Fibroblast of upper back skin (primary cell): ENCODE results near the gene FEM1A.
"Not testable (repeated sequence)": the region's sequence is repeated elsewhere in the genome, so short reads cannot be mapped to it uniquely, and the experiment has no call there.

Experiments used
- DNase-seq: peaks from one replicate; pipeline ENCODE4 v3.0.0-alpha.2; 2013

FEM1A gene

GRCh38 chr19:4774136-4774535, 17.4 kb upstream of the FEM1A start:
- DNase-seq, result no peak

GRCh38 chr19:4775627-4776152, 15.8 kb upstream of the FEM1A start:
- no peak for DNase-seq

GRCh38 chr19:4776436-4777211, 14.9 kb upstream of the FEM1A start:
- DNase-seq, result no peak

DNA sequence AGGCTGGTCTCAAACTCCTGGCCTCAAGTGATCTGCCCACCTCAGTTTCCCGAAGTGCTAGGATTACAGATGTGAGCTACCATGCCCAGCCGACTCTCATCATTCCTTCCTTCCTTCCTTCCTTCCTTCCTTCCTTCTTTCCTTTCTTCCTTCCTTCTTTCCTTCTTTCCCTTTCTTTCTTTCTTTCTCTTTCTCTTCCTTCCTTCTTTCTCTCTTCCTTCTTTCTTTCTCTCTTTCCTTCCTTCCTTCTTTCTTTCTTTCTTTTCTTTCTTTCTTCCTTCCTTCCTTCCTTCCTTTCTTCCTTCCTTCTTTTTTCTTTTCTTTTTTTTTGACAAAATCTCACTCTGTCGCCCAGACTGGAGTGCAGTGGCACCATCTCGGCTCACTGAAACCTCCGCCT, 13.4 kb upstream of the FEM1A start:
- DNase-seq, result not testable (repeated sequence)

DNA sequence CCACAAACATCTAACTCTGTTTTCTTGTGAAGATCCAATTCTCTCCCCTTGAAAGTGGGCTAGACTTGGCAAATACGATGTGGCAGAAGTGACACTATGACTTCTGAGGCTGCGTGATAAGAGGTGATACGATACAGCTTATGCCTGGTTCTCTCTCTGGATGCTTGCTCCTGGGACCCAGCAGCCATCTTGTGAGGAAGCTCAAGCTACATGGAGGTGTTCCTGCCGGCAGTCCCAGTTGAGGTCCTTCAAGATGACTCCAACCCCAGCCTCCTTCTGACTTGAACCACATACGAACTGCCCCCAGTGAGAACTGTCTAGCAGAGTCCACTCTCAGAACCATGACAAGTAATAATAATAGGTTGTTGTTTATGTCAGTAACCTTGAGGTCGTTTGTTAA, 10.7 kb upstream of the FEM1A start:
- DNase-seq, result no peak

DNA sequence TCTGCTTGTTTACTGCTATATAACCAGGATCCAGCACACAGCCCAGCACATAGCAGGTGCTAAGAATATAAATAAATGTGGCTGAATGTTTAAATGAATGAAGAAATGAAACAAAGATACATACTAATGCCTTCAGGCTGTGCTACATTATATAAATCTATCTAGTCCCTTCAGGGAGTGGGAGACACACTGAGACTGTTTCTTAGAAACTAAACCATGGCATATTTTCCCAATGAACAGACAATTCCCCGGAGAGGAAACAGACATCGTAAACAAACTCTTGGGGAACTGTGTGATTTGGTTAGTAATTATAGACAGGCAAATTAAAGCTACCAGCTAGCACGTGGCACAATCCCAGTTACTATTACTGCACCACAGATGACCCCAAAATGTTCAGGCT, 9.7 kb upstream of the FEM1A start:
- no peak for DNase-seq

GRCh38 chr19:4786412-4787016, 5.0 kb upstream of the FEM1A start:
- DNase-seq, result not testable (repeated sequence)

- not testable (repeated sequence) for DNase-seq
Measured at GRCh38 chr19:4792019-4792865, 708 bp downstream of the FEM1A start.

GRCh38 chr19:4792866-4793195, 1.3 kb downstream of the FEM1A start:
- not testable (repeated sequence) for DNase-seq

GRCh38 chr19:4793278-4793677, 1.7 kb downstream of the FEM1A start:
- DNase-seq, result not testable (repeated sequence)

DNA sequence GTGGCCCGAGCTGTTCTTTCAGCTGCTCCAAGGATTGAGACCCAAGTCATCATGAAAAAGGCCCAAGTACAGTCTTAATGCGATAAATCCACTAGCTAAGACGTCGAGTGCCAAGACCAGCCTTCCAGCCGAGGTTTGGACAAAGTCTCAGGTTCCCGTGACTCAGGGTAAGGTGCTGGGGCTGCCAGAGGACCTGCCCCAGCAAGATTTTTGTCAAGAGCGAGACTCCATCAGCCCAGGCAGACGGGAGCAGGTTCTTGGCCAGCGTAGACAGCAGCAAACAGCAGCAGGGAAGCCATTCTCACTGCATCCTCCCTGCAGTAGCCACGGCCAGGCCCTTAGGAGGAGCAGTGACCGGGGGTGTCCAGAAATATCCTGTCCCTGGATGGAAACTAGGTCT, 3.4 kb downstream of the FEM1A start:
- no peak for DNase-seq

- DNase-seq, result no peak
Measured at GRCh38 chr19:4795400-4795799, 3.9 kb downstream of the FEM1A start.

DNA sequence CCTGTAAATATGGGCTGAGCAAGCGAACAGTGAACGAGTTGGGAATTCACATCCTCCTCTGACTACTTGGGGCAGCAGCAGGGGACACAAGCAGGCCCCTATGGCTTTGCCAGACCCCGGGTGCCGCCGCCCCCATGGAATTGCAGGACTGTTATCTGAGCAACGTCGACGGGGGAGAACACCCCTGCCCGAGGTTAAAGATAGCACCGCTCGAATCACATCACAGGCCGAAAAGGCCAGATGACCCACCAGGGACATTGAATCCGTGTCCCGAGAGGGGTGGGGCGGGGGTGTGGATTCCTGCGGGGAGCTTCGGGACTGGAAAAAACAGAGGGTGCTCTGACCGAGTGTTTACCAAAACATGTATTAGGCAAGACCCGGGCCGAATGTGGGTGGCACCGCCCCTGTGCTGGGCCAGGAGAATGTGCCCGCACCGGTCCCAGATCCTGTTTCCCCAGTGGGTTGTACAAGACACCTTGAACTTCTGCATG, 9.1 kb downstream of the FEM1A start:
- DNase-seq, result no peak

DNA sequence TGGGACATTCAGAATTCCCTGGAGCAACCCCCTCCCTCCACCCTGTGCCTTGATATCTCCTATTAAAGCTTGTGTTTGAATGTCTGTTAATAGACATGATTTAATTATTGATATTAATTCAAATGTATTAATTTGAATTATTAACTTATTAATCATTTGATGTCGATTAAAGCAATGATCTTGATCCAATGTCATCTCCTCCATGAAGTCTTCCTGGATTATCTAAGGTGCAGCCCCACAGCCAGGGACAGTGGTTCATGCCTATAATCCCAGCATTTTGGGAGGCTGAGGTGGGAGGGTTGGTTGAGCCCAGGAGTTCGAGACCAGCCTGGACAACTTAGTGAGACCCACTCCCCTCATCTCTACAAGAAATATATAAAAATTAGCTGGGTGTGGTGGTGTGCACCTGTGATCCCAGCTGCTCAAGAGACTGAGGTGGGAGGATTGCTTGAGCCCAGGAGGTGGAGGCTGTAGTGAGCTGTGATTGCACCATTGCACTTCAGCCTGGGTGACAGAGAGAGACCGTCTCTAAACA, 9.6 kb downstream of the FEM1A start:
- no peak for DNase-seq

- DNase-seq, result no peak
Measured at GRCh38 chr19:4802711-4803110, 11.2 kb downstream of the FEM1A start.

DNA sequence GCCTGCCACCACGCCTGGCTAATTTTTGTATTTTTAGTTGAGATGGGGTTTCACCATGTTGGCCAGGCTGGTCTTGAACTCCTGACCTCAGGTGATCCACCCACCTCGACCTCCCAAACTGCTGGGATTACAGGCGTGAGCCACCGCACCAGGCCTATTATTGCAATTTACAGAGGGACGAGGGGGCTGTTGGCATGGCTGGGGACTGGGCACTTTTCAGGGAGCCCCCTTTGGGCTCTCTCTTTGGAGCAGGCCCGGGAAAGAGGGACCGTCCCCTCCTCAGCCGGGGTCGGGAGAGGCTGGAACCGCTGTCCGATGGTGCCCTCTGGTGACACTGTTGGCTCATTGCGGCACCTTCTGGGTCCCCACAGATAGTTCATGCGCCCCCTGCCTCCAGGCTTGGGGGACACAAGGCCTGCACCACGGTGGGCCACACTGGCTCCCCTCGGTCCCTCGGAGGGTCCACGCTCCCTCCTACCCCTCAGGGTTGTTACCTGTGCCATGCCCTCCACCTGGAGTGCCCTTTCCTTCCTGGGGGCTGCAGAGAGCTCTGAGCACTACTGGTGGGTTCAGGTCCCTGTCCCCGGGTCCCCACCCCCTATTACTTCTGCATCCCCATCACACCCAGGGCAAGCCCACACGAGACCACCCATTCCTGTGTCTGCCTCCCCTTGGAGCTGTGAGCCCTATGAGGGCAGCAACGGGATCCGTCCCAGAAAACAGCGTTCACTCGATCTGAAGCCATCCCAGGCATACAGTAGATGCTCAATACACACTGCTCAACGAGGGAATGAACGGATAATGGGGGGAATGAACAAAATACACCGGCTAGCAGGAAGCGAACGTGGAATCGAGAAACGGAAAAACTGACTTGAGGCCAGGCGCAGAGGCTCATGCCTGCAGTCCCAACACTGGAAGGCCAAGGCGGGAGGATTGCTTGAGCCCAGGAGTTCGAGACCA, 12.5 kb downstream of the FEM1A start:
- peak; percentile 57 for DNase-seq

GRCh38 chr19:4805140-4805539, 13.6 kb downstream of the FEM1A start:
- not testable (repeated sequence) for DNase-seq

DNA sequence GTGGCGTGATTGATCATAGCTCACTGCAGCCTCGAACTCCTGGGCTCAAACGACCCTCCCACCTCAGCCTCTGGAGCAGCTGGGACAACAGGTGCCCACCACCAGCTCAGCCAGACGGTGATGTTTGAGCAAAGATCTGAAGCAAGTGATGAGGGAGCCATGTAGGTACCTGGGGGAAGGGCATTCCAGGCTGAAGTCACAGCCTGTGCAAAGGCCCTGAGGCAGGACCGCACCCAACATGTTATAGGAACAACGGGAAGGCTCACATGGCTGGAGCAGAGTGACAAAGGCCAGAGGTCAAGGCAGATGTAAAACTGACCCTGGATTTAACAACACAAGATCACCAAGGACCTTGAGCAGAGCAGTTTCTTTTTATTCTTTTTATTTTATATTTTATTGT, 14.8 kb downstream of the FEM1A start:
- no peak for DNase-seq

- DNase-seq, result no peak
Measured at GRCh38 chr19:4807188-4807587, 15.7 kb downstream of the FEM1A start.

DNA sequence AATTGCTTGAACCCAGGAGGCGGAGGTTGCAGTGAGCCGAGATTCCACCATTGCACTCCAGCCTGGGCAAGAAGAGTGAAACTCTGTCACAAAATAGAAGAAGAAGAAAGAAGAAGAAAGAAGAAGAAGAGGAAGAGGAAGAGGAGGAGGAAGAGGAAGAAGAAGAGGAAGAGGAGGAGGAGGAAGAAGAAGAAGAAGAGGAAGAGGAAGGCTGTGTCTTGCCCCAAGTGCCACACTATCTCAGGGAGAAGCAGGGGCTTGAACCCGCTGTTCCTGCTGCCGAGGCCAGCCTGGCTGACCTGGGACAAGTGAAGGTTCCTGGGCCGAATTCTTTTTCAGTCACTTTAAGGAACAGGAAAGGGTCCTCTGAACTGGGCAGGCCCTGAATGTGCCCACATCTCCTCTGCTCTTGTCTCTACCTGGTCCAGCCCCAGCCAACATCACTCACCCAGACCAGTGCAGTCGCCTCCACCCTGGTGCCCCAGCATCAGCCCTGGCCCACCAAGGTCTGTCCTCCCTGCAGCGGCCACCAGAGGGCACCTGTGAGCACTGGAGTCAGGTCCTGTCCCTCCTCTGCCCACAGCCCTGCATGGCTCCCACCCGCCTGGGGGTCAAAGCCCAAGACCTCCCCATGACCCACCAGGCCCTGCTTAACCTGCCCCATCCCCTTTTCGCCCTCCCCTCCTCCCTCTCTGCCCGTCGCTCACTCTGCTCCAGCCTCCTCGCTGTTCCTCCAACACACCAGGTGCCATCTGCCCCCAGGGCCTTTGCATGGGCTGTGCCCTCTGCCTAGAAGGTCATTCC, 20.0 kb downstream of the FEM1A start:
- DNase-seq, result peak; percentile 60
